Cardiac fibroblast (primary cell): ENCODE results near the gene KCTD11.

Source experiments
- DNase-seq, 2 donors: peaks; one replicate each; pipeline versions ENCODE4 v3.0.0 to v3.0.0-alpha.2; 2010; ENCODE audit warnings: low read depth in 2 of 2
- H3K4me3 ChIP-seq, 2 donors: replicated peaks in 1 of 2; 1 replicate in 1 of 2; 2 replicates in 1 of 2; pipeline ENCODE4 v1.5.1; 2011; ENCODE audit warnings: low read depth in 2 of 2, low read length in 2 of 2, mild to moderate bottlenecking in 2 of 2, moderate library complexity in 1 of 2
- TF ChIP-seq, protein P1 (sequence below): IDR thresholded peaks from one replicate; pipeline ENCODE4 v1.5.1; 2011; ENCODE audit warnings: low read depth, mild to moderate bottlenecking, low read length, inconsistent platforms

KCTD11 gene

GRCh38 chr17:7324438-7324779, 27.6 kb upstream of the KCTD11 start:
- TF ChIP-seq, protein P1, sequence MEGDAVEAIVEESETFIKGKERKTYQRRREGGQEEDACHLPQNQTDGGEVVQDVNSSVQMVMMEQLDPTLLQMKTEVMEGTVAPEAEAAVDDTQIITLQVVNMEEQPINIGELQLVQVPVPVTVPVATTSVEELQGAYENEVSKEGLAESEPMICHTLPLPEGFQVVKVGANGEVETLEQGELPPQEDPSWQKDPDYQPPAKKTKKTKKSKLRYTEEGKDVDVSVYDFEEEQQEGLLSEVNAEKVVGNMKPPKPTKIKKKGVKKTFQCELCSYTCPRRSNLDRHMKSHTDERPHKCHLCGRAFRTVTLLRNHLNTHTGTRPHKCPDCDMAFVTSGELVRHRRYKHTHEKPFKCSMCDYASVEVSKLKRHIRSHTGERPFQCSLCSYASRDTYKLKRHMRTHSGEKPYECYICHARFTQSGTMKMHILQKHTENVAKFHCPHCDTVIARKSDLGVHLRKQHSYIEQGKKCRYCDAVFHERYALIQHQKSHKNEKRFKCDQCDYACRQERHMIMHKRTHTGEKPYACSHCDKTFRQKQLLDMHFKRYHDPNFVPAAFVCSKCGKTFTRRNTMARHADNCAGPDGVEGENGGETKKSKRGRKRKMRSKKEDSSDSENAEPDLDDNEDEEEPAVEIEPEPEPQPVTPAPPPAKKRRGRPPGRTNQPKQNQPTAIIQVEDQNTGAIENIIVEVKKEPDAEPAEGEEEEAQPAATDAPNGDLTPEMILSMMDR, result no peak
- no peak for DNase-seq
- no peak overlapping the region for H3K4me3 ChIP-seq

GRCh38 chr17:7325031-7325528, 26.9 kb upstream of the KCTD11 start:
- H3K4me3 ChIP-seq, result no peak overlapping the region
- DNase-seq, result no peak
- TF ChIP-seq, protein P1, result no peak

DNA sequence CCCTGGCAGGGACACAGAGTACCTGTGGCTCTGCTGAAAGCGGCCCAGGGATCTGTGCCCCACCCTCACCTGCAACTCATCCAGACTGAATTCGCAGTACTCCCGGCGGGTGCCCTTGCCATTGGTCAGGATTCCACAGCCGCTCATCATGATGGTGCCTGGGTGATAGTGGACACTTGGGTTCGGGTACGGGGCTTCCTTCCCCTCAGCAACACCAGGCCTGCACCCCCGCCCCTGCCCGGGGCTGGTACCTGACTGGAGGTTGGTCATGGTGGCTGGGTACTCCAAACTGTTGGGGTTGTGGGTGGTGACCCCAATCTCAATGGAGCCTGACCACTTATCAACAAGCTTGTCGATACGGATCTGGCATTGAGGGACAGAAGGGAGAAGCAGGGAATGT, 25.8 kb upstream of the KCTD11 start:
- TF ChIP-seq, protein P1, result no peak
- DNase-seq, result no peak
- H3K4me3 ChIP-seq, result no peak overlapping the region

- H3K4me3 ChIP-seq, result no peak overlapping the region
- TF ChIP-seq, protein P1, result no peak
- DNase-seq, result no peak
Measured at GRCh38 chr17:7327056-7327455, 24.9 kb upstream of the KCTD11 start.

GRCh38 chr17:7327501-7327900, 24.5 kb upstream of the KCTD11 start:
- TF ChIP-seq, protein P1, result no peak
- DNase-seq, result no peak
- H3K4me3 ChIP-seq, result no peak overlapping the region

GRCh38 chr17:7328009-7328408, 24.0 kb upstream of the KCTD11 start:
- peak overlapping the region in 1 of 2 donors; percentile 89 for H3K4me3 ChIP-seq
- TF ChIP-seq, protein P1, result no peak
- DNase-seq, result no peak

DNA sequence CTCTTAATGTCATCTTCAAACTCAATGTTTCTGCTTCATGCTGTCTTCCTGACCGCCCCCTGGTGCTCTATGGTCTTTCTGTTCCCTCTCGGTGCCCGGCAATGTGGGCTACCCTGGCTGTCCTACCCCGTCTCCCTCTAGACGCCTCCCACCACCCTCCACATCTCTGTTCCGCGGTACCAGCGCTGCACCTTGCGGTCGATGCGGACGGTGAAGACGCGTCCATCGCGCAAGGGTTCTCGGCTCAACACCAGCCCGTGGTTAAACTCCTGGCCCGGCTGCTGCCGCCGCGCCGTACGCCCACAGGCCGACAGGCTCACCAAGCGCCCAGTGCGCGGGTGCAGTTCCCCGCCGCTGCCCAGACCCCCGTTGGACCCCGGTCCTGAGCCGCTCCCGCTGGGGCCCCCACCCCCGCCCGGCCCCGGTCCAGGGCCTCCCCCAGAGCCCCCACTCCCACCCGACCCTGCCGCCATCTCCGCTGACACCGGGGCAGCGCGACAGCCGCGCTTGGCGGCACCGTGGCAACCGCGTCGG, 23.1 kb upstream of the KCTD11 start, which contains the start of gene NEURL4:
NEURL4 (minus strand) TSS at position 496 of the 534 bp plus-strand sequence; CDS start at position 473, 23 bp downstream.
- TF ChIP-seq, protein P1, result no peak
- no peak for DNase-seq
- peak within 1 kb of the TSS; percentile 89 to 90 for H3K4me3 ChIP-seq
